Measurements from ENCODE around the gene MBNL1.

GRCh38 chr3:152470095-152470494 lies 201.4 kb downstream of the MBNL1 start:
- TF ChIP-seq CTCF (IDR thresholded peaks at IDR 0.05) (no peak), POLR2AphosphoS5 (IDR thresholded peaks at IDR 0.05) (no peak), POLR2A (IDR thresholded peaks at IDR 0.05) (no peak), EP300 (IDR thresholded peaks at IDR 0.05) (no peak)
